GM21723 (cell line): ENCODE data around the gene MRGPRD.

Source experiments
- ATAC-seq: cut with Tn5 transposase; IDR thresholded peaks from one replicate; pipeline ENCODE4 v1.9.1; 2021; ENCODE audit warnings: mild to moderate bottlenecking, moderate library complexity; ENCODE audit not compliant: unreplicated experiment

Gene MRGPRD

GRCh38 chr11:68933605-68934320 is 47.0 kb downstream of the MRGPRD start:
- ATAC-seq = no peak

- no peak for ATAC-seq
Observed at GRCh38 chr11:68932933-68933577, 47.7 kb downstream of the MRGPRD start.

DNA sequence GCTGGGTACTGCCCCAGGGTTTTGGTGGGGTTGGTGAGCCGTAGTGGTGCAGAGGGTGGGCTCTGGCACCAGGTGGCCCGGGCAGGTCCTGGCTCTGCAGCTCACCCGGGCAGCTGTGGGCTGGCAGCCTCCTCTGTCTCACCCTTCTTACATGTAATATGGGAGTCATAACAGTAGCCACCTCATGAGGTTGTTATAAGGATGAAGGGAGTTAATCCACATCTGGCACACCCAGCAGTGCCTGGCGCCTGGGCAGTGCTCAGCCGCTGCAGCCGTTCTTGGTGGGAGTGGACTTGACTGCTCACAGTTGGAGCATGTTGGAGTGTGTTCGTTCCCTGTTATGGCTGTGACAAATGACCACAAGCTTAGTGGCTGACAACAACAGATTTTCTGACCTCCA is 48.4 kb downstream of the MRGPRD start:
- ATAC-seq = no peak

GRCh38 chr11:68931911-68932310 is 48.9 kb downstream of the MRGPRD start:
- no peak for ATAC-seq

DNA sequence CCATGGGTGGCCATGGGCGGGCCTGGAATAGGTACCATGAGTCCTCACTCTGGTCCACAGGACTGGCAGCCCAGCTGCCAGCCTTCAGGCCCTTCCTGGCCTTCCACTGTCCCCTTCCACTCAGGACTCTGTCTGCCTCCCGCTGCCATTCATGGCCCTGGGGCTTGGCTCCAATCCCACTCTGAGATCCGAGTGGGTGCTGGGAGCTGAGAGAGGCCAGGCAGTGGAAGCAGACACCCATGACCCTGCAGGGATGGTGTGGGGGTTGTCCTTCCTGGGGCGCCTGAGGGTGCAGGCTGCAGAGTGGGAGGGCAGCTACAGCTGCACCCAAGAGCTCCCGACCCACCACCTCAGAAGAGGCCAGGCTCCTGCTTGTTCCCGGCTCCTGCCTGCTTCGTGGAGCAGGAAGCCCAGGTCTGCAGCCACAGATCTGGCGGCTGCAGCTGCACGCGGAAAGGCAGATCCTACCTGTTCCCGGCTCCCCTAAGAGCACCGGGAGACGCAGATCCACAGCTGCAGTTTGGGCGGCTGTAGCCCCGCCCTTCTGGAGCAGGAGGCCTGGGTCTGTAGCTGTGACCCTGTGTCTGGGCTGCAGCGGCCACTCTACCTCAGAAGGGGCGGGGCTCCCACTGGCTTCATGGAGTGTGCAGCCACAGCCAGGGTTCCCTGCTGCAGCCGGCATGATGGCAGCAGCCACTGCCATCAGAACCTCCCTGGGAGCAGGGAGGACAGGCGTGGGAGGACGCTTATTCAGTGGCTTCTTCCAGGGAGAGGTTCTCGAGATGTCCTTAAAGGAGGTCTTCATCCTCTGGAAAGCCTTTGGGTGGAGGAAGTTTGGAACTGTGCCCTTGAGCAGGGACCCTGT is 49.6 kb downstream of the MRGPRD start:
- ATAC-seq = no peak
